Subcutaneous adipose tissue (tissue), 4 donors: ENCODE results near the gene MKNK1. TPM values are rescaled to one million over a fixed set of nuclear protein-coding genes. Genes with fewer than 3 reads are reported as not detected.

Experiments used
- total RNA-seq, 4 donors: library from RNA; depleted of rRNA; stranded (reverse); fragments of >200 nt; gene quantifications; one replicate each; pipeline ENCODE4 v1.1.0, GENCODE V29; 2016
- TF ChIP-seq, protein P1 (sequence below): fragments of 450-650 bp; IDR thresholded peaks from one replicate; pipeline ENCODE4 v1.5.1; 2016; ENCODE audit warnings: low read depth, mild to moderate bottlenecking, control low read depth, antibody characterized with exemption, moderate library complexity

Gene MKNK1
- total RNA-seq, 4 donors from 2014 or later: 57.8 to 68.8 (median 63.7) TPM

DNA sequence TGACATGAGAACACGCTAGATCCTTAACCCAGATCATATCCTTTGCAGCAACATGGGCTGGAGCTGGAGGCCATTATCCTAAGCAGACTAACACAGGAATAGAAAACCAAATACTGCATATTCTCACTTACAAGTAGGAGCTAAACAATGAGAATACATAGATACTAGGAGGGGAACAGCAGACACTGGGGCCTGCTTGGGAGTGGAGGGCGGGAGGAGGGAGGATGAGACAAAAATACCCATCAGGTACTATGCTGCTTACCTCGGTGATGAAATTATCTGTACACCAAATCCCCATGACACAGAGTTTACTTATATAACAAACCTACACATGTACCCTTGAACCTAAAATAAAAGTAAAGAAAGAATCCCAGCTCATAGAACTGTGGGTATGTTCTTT, 13.8 kb upstream of the MKNK1 start:
- TF ChIP-seq, protein P1, sequence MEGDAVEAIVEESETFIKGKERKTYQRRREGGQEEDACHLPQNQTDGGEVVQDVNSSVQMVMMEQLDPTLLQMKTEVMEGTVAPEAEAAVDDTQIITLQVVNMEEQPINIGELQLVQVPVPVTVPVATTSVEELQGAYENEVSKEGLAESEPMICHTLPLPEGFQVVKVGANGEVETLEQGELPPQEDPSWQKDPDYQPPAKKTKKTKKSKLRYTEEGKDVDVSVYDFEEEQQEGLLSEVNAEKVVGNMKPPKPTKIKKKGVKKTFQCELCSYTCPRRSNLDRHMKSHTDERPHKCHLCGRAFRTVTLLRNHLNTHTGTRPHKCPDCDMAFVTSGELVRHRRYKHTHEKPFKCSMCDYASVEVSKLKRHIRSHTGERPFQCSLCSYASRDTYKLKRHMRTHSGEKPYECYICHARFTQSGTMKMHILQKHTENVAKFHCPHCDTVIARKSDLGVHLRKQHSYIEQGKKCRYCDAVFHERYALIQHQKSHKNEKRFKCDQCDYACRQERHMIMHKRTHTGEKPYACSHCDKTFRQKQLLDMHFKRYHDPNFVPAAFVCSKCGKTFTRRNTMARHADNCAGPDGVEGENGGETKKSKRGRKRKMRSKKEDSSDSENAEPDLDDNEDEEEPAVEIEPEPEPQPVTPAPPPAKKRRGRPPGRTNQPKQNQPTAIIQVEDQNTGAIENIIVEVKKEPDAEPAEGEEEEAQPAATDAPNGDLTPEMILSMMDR: no peak

DNA sequence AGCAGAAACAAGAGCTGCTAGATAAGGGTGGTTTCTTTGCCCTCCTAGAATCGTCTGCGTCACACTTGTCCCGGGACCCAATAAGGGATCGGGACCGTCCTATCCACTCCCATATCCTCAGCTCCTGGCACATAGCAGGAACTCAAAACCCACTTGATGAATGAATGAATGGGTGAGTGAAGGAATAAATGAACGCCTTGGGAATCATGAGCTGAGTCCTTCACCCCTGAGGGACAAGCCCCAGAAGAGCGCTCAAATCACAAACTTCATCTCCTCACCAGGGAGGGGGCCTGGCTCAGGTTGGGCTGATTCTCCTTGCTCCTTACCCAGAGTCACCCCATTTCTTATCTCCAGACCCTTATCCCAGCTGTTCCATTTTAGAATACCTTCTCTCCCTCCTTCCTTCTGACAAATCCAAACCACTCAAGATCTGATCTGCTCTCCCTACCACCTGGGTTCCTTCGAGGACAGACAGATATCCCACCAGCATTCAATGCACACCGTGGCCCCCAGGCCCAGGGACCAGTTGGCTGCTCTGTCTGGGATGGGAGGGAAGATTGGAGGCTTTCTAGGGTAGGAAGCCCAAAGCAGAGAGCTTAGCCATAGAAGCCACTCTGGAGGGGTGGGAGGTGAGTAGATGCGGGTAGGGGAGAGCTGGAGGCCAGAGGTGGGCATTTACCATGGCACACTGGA, 13.2 kb upstream of the MKNK1 start:
- TF ChIP-seq, protein P1: no peak

DNA sequence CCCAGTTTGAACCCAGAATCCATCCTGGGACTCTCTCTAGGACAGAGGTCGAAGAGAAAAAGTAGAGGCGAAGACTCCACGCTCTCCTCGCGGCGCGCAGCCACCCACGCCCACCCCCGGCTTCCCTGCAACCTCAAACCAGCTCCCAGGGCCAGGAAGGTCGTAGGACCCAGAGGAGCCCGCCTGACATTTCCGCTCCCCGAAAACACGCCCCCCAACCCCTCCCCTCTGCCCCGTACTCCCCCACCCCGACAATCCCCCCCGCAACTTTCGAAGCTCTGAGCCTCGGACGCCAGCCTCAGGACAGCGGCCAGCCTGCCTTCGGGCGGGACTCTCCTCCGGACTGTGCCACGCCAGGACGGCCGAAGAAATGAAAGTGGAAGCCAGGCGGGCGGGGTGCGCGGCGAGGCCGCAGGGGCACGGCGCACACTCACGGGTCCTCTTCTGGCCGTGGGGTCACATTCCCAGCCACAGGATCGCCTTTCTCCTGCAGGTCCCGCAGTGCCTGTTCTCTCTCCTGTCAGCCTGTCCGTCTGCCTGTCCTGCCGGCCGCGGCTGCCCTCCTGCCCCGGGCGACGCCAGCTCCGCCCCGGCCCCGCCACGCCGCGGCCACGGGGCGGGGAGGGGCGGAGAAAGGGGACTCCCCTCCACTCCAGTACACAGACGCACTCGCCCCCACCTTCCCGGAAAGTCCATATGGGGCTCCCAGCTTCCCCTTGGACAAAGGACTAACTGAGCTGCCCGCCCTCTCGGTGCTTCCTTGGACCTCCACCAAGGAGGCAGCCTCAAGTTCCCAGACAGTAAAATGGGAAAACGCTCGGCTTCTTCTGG, 12.4 kb upstream of the MKNK1 start, which contains the start of gene MOB3C:
Gene MOB3C (minus strand): TSS at position 535 of the 831 bp plus-strand sequence. CDS start 3,490 bp downstream, outside the sequence.
- TF ChIP-seq, protein P1: no peak

DNA sequence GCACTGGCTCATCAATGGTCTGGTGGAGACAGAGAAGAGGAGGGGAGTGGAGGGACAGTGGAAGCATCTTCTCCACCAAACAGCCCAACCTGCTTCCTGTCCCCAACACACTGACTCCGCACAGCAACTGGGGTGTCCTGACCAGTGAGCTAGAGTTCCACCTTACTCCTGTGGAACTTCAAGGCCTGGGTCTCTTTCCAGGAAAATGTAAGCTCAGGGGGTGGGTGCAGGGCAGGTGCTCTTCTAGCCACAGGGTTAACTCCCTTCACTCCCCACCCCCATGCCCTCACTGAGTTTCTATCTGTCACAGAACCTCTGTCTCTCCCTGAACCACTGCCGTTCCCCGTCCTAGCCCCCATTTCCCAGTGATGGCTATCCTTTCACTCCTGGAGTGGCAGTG, 11.7 kb upstream of the MKNK1 start:
- TF ChIP-seq, protein P1: no peak

DNA sequence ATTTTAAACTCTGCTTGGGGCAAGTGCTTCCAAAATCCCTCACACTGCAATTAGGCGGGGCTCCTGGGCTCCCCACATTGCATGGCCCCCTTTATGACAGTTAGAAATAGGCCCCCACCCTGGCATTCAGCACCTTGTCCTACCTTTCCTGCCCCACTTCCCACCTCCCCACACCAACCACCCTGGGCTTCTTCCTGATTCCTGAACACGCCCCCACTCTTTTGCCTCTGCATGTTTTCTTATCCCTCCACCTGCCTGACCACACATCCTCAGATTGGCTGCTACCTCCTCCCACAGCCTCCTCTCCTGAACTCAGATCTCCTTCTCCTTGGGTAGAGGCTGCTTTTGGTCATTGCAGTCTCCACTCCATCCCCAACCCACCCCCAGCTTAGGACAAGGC, 11.0 kb upstream of the MKNK1 start:
- TF ChIP-seq, protein P1: no peak

DNA sequence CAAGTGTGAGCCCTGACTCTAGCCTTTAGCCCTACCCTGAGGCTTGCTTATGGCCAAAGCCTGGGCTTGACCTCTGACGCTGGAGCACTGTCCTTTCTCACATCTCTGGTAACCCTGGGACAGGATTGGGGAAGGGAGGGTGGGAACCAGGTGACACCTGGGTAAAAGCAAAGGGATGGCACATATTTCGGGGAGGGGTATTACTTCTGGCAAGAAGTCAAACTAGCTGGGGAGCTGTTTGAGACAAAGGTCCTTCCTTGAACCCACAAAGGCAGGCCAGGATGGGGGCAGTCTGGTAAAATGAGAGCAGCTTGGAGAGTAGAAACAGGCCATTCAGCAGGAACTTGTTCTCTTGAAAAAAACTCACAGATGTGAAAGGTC, 10.5 kb upstream of the MKNK1 start:
- TF ChIP-seq, protein P1: no peak
